OCI-LY1 (cell line): ENCODE results near the gene CARS1.
A peak's percentile ranks its signal among the peaks of the same experiment; 100 is the strongest.

Experiments
- H2AFZ ChIP-seq: fragments of 200-600 bp; sonication (generic), shearing (Covaris generic); 2 replicates; pipeline ENCODE4 v1.6.0; 2014; ENCODE audit warnings: antibody characterized with exemption, mild to moderate bottlenecking, low read length
- H3F3A ChIP-seq: fragments of 200-600 bp; sonication (generic), shearing (Covaris generic); 2 replicates; pipeline ENCODE4 v1.6.0; 2014; ENCODE audit warnings: mild to moderate bottlenecking, antibody characterized with exemption, low read length, moderate library complexity; ENCODE audit not compliant: insufficient read depth
- H3K27ac ChIP-seq: fragments of 200-600 bp; sonication (generic); 2 replicates; pipeline ENCODE4 v1.5.1; 2014; ENCODE audit warnings: low read length, mixed run types, mild to moderate bottlenecking, low read depth; ENCODE audit not compliant: poor library complexity, severe bottlenecking
- H3K27me3 ChIP-seq: fragments of 200-600 bp; sonication (generic); 2 replicates; pipeline ENCODE4 v1.6.0; 2014; ENCODE audit warnings: antibody characterized with exemption, mild to moderate bottlenecking, low read length, moderate library complexity; ENCODE audit not compliant: insufficient read depth
- H3K36me3 ChIP-seq: fragments of 200-600 bp; sonication (generic); 2 replicates; pipeline ENCODE4 v1.6.1; 2014; ENCODE audit warnings: mild to moderate bottlenecking, antibody characterized with exemption, low read length, moderate library complexity, mixed read lengths; ENCODE audit not compliant: insufficient read depth
- H3K4me1 ChIP-seq: fragments of 200-600 bp; sonication (generic); 2 replicates; pipeline ENCODE4 v1.5.1; 2014; ENCODE audit warnings: mild to moderate bottlenecking, low read length, moderate library complexity; ENCODE audit not compliant: insufficient read depth, severe bottlenecking
- H3K4me2 ChIP-seq: fragments of 200-600 bp; sonication (generic), shearing (Covaris generic); 2 replicates; pipeline ENCODE4 v1.6.1; 2014; ENCODE audit warnings: low read length
- H3K4me3 ChIP-seq: fragments of 200-600 bp; sonication (generic); 2 replicates; pipeline ENCODE4 v1.5.1; 2014; ENCODE audit warnings: low read length, low read depth, mild to moderate bottlenecking, mixed read lengths; ENCODE audit not compliant: poor library complexity, severe bottlenecking
- H3K79me2 ChIP-seq: fragments of 200-600 bp; shearing (Covaris generic); 2 replicates; pipeline ENCODE4 v1.6.1; 2016; ENCODE audit warnings: mixed run types, low read length, mixed read lengths; ENCODE audit not compliant: insufficient read depth
- H3K9ac ChIP-seq: fragments of 200-600 bp; sonication (generic), shearing (Covaris generic); 2 replicates; pipeline ENCODE4 v1.6.1; 2014; ENCODE audit warnings: mild to moderate bottlenecking, low read length, mixed read lengths
- H3K9me2 ChIP-seq: fragments of 200-600 bp; sonication (generic), shearing (Covaris generic); 2 replicates; pipeline ENCODE4 v1.6.1; 2014; ENCODE audit warnings: low read depth, mild to moderate bottlenecking, low read length, mixed read lengths
- H3K9me3 ChIP-seq: fragments of 200-600 bp; shearing (Covaris generic); 2 replicates; pipeline ENCODE4 v1.6.1; 2014; ENCODE audit warnings: low read length, mixed read lengths
- H4K20me1 ChIP-seq: fragments of 200-600 bp; sonication (generic), shearing (Covaris generic); 2 replicates; pipeline ENCODE4 v1.6.0; 2016; ENCODE audit warnings: mild to moderate bottlenecking, low read length; ENCODE audit not compliant: insufficient read depth
- EZH2 ChIP-seq: fragments of 200-600 bp; sonication (generic), shearing (Covaris generic); IDR thresholded peaks from 2 replicates; pipeline ENCODE4 v1.8.0; 2017; ENCODE audit warnings: borderline replicate concordance, mixed run types, mild to moderate bottlenecking, antibody characterized with exemption, low read length, moderate library complexity, mixed read lengths
- TF ChIP-seq, protein P1 (sequence below): fragments of 200-600 bp; sonication (generic), shearing (Covaris generic); IDR thresholded peaks from 2 replicates; pipeline ENCODE4 v1.5.1; 2017; ENCODE audit warnings: mild to moderate bottlenecking, antibody characterized with exemption, low read length, moderate library complexity, mixed read lengths

The CARS1 gene

DNA sequence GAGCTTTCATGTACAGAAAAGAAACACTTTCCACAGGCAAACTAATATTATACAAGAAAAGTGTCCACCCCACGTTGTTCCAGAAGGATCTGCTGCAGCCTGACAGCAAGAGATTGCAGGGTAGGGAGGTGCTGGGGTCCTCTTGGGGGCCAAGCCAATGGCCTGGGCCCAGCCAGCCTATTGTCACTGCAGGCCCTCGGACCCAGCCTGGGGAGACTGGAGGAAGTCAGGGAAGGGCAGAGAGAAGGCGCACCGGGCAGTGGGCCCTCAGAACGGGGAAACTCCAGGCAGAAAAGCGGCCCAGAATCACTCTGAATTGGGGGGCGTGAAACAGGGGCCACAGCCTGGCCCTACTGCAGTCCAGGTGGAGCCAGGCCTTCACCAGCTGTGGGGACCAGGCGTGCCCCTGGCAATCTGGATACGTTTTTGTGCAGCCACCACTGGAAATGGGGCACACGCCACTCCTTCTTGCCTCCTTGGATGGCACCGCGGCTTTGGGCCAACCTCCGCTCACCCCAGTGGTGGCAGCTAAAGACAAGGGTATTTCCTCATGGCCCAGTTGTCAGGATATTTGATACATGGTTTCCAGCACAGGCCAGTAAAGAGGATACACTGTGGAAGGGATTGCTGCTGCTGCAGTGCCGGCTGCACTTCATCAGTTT, 61.2 kb downstream of the CARS1 start:
- Histone ChIP-seq H3K36me3 (no peaks in the 10 kb centered on the region; the same call in 1 of the 2 replicates), H3K4me2 (no peak overlapping the region), H3K79me2 (peaks cover 7% of the 10 kb centered on the region), H3K9me3 (no peaks in the 10 kb centered on the region), H3K9me2 (no peaks in the 10 kb centered on the region), H2AFZ (no peak overlapping the region), H4K20me1 (no peaks in the 10 kb centered on the region), H3F3A (no peaks in the 10 kb centered on the region), H3K4me3 (no peak overlapping the region), H3K4me1 (peaks cover 17% of the 10 kb centered on the region), H3K27me3 (no peaks in the 10 kb centered on the region), H3K27ac (no peak overlapping the region), H3K9ac (no peak overlapping the region)
- TF ChIP-seq EZH2, result no peak
- TF ChIP-seq, protein P1, sequence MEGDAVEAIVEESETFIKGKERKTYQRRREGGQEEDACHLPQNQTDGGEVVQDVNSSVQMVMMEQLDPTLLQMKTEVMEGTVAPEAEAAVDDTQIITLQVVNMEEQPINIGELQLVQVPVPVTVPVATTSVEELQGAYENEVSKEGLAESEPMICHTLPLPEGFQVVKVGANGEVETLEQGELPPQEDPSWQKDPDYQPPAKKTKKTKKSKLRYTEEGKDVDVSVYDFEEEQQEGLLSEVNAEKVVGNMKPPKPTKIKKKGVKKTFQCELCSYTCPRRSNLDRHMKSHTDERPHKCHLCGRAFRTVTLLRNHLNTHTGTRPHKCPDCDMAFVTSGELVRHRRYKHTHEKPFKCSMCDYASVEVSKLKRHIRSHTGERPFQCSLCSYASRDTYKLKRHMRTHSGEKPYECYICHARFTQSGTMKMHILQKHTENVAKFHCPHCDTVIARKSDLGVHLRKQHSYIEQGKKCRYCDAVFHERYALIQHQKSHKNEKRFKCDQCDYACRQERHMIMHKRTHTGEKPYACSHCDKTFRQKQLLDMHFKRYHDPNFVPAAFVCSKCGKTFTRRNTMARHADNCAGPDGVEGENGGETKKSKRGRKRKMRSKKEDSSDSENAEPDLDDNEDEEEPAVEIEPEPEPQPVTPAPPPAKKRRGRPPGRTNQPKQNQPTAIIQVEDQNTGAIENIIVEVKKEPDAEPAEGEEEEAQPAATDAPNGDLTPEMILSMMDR, result no peak

DNA sequence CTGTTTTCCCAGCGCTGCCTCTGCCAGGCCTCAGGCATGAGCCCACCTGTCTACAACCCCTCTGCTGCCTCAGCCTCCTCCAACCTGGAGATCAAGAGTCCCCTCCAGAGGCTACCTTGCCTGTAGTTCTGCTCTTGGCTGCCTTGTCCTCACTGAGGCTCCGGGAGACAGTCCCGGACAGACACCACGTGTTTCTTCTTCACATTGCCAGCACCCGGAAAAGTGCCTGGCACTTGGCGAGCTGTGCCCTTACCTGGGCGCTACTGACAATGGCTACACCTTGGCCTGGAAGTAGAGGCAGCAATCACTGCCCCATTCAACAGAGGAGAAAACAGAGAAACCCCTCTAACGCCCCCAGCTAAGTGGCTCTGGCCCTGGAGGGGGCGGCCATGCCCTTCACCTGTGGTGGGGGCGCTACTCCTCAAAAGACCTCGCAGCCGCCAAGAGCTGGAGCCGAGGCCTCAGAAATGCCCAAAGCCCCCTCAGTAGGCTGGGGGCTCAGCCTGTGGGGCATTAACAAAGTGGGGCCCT, 62.1 kb downstream of the CARS1 start:
- Histone ChIP-seq H4K20me1 (no peaks in the 10 kb centered on the region), H2AFZ (no peak overlapping the region), H3K4me3 (no peak overlapping the region), H3K27me3 (no peaks in the 10 kb centered on the region), H3K9me2 (no peaks in the 10 kb centered on the region), H3K27ac (no peak overlapping the region), H3K79me2 (peaks cover 16% of the 10 kb centered on the region), H3F3A (no peaks in the 10 kb centered on the region), H3K36me3 (no peaks in the 10 kb centered on the region), H3K9me3 (no peaks in the 10 kb centered on the region), H3K4me1 (peaks cover 22% of the 10 kb centered on the region), H3K9ac (no peak overlapping the region), H3K4me2 (no peak overlapping the region)
- TF ChIP-seq, protein P1, result no peak
- TF ChIP-seq EZH2, result no peak

DNA sequence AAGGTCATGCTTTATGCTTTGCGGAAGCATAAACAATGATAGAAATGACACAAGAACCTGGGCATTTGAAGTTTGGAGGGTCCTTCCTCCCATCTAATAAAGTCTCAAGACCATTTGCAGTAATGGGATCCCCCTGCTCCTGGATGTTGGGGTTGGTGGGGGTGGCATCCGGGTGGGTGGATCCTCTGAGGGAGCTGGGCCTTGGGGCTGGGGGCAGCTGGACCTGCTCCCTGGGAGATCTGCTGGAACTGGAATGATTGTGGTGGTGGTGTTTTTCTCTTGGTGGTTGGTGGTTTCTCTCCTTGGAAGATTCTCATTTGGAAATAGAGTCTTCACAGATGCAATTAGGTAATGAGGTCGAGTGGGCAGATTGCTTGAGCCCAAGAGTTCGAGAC, 62.9 kb downstream of the CARS1 start:
- Histone ChIP-seq H3K27me3 (no peaks in the 10 kb centered on the region), H3K79me2 (peaks cover 24% of the 10 kb centered on the region), H3K9ac (peak overlapping the region; percentile 42; the same call in 1 of the 2 replicates), H4K20me1 (no peaks in the 10 kb centered on the region), H3K36me3 (no peaks in the 10 kb centered on the region), H3K4me2 (peak overlapping the region; percentile 23; the same call in 1 of the 2 replicates), H3K9me2 (no peaks in the 10 kb centered on the region), H3K4me3 (no peak overlapping the region), H3F3A (no peaks in the 10 kb centered on the region), H3K9me3 (no peaks in the 10 kb centered on the region), H3K27ac (peak overlapping the region; percentile 79), H2AFZ (no peak overlapping the region; the same call in 1 of the 2 replicates), H3K4me1 (peaks cover 29% of the 10 kb centered on the region)
- no peak for TF ChIP-seq EZH2
- TF ChIP-seq, protein P1, result no peak
